ENCODE data around the gene SAMD13. TPM values are rescaled to one million over a fixed set of nuclear protein-coding genes. Genes with fewer than 3 reads are reported as not detected.
A peak's percentile ranks its signal among the peaks of the same experiment; 100 is the strongest.
"Not testable (repeated sequence)": the region's sequence is repeated elsewhere in the genome, so short reads cannot be mapped to it uniquely, and the experiment has no call there.

SAMD13 gene
- total RNA-seq, 1 experiment from 2014 or later: 0.61 TPM

- no peak overlapping the region for H4K5ac ChIP-seq (ENCODE audit: insufficient read length, low read depth, low read length)
- H2AFZ ChIP-seq (ENCODE audit: low read length): no peak overlapping the region
- no peak overlapping the region for H2AK5ac ChIP-seq (ENCODE audit: insufficient read length, low read length)
- no peaks in the 10 kb centered on the region for H3K4me1 ChIP-seq (ENCODE audit: insufficient read depth, low read length)
- no peak overlapping the region for H2BK12ac ChIP-seq (ENCODE audit: insufficient read length, low read depth, low read length)
- Mint-ChIP-seq H3K27me3 (ENCODE audit: low read depth) (peaks cover 11% of the 10 kb centered on the region; the same call in 1 of the 2 replicates), H3K27ac (no peak overlapping the region), H3K36me3 (ENCODE audit: insufficient read depth in 1 of 3, low read depth in 3 of 3) (peaks cover 21 to 36% (median 26%) of the 10 kb centered on the region in 3 experiments), H3K4me1 (peaks cover 13 to 17% of the 10 kb centered on the region in 2 experiments), H3K9me3 (peaks cover 34 to 35% of the 10 kb centered on the region in 2 experiments), H3K4me3 (no peak overlapping the region; a peak in 1 of 5 replicates)
- H2BK15ac ChIP-seq (ENCODE audit: low read depth, low read length): no peak overlapping the region
- H4K91ac ChIP-seq (ENCODE audit: insufficient read length, low read depth, low read length): no peak overlapping the region
- no peak for DNase-seq
- no peak overlapping the region for H3T11ph ChIP-seq (ENCODE audit: low read length)
- H3K4ac ChIP-seq (ENCODE audit: low read depth, low read length): no peak overlapping the region
- no peaks in the 10 kb centered on the region for H3K79me1 ChIP-seq (ENCODE audit: insufficient read depth, low read depth, low read length, poor library complexity, severe bottlenecking)
- no peak overlapping the region for H3K4me2 ChIP-seq (ENCODE audit: insufficient read depth, insufficient read length, low read length)
- no peak overlapping the region for H3K23ac ChIP-seq (ENCODE audit: insufficient read length, low read depth, low read length)
- no peaks in the 10 kb centered on the region for H3K79me2 ChIP-seq (ENCODE audit: insufficient read depth, low read length)
- no peak overlapping the region for H4K8ac ChIP-seq (replicated peaks; ENCODE audit: insufficient read length, low read depth, low read length)
- H3K18ac ChIP-seq (ENCODE audit: insufficient read length, low read depth, low read length): no peak overlapping the region
- TF ChIP-seq CTCF (conservative IDR thresholded peaks at IDR 0.05): no peak
- no peaks in the 10 kb centered on the region for H4K20me1 ChIP-seq (ENCODE audit: control insufficient read depth, insufficient read depth, insufficient read length)
- no CpG with 5 or more reads among the region's 1 CpG for WGBS (ENCODE audit: extremely low coverage, insufficient read length, low lambda C conversion rate)
- H3K27ac ChIP-seq (ENCODE audit: insufficient read length, low read depth, low read length): no peak overlapping the region
- no peak overlapping the region for H3K14ac ChIP-seq (ENCODE audit: insufficient read depth, low read length)
- H3K56ac ChIP-seq (ENCODE audit: insufficient read length, low read depth, low read length): no peak overlapping the region
- no peak overlapping the region for H3K9ac ChIP-seq (ENCODE audit: extremely low read depth, insufficient read length, low read length)
- no peaks in the 10 kb centered on the region for H3K23me2 ChIP-seq (ENCODE audit: insufficient read length, low read depth, low read length, poor library complexity, severe bottlenecking)
- H2BK20ac ChIP-seq (ENCODE audit: low read depth, low read length, poor library complexity, severe bottlenecking): no peak overlapping the region
- H3K9me3 ChIP-seq (ENCODE audit: control insufficient read depth, low read depth, low read length): no peaks in the 10 kb centered on the region
- H3K27me3 ChIP-seq (ENCODE audit: insufficient read depth, low read length): no peaks in the 10 kb centered on the region
- H2BK5ac ChIP-seq (ENCODE audit: insufficient read length, low read length): no peak overlapping the region
- H2BK120ac ChIP-seq (ENCODE audit: low read depth, low read length, poor library complexity, severe bottlenecking): no peak overlapping the region
Observed at GRCh38 chr1:84286071-84286470, 15.4 kb upstream of the SAMD13 start.

- not testable (repeated sequence) for H3K14ac ChIP-seq (ENCODE audit: insufficient read depth, low read length); H2BK120ac ChIP-seq (ENCODE audit: low read depth, low read length, poor library complexity, severe bottlenecking); H3K4me2 ChIP-seq (ENCODE audit: insufficient read depth, insufficient read length, low read length); H3K23me2 ChIP-seq (ENCODE audit: insufficient read length, low read depth, low read length, poor library complexity, severe bottlenecking); H3K9me3 ChIP-seq (ENCODE audit: control insufficient read depth, low read depth, low read length); H3K79me1 ChIP-seq (ENCODE audit: insufficient read depth, low read depth, low read length, poor library complexity, severe bottlenecking); H4K8ac ChIP-seq (replicated peaks; ENCODE audit: insufficient read length, low read depth, low read length); H2AFZ ChIP-seq (ENCODE audit: low read length); H3K27ac ChIP-seq (ENCODE audit: insufficient read length, low read depth, low read length); H4K5ac ChIP-seq (ENCODE audit: insufficient read length, low read depth, low read length); H3K4me1 ChIP-seq (ENCODE audit: insufficient read depth, low read length); H2BK12ac ChIP-seq (ENCODE audit: insufficient read length, low read depth, low read length); H3T11ph ChIP-seq (ENCODE audit: low read length); H3K56ac ChIP-seq (ENCODE audit: insufficient read length, low read depth, low read length); H3K27me3 ChIP-seq (ENCODE audit: insufficient read depth, low read length); H3K4ac ChIP-seq (ENCODE audit: low read depth, low read length); H3K9ac ChIP-seq (ENCODE audit: extremely low read depth, insufficient read length, low read length); H2BK20ac ChIP-seq (ENCODE audit: low read depth, low read length, poor library complexity, severe bottlenecking); H2BK15ac ChIP-seq (ENCODE audit: low read depth, low read length); H2BK5ac ChIP-seq (ENCODE audit: insufficient read length, low read length); H4K91ac ChIP-seq (ENCODE audit: insufficient read length, low read depth, low read length); H3K18ac ChIP-seq (ENCODE audit: insufficient read length, low read depth, low read length); DNase-seq; H3K4me3 Mint-ChIP-seq; H2AK5ac ChIP-seq (ENCODE audit: insufficient read length, low read length); H3K23ac ChIP-seq (ENCODE audit: insufficient read length, low read depth, low read length); H4K20me1 ChIP-seq (ENCODE audit: control insufficient read depth, insufficient read depth, insufficient read length); H3K79me2 ChIP-seq (ENCODE audit: insufficient read depth, low read length)
- peaks cover 22% of the 10 kb centered on the region for H3K27me3 Mint-ChIP-seq (ENCODE audit: low read depth)
- peaks cover 13 to 17% of the 10 kb centered on the region in 2 experiments for H3K4me1 Mint-ChIP-seq
- peaks cover 34 to 35% of the 10 kb centered on the region in 2 experiments for H3K9me3 Mint-ChIP-seq
- no CpG with 5 or more reads among the region's 3 CpGs for whole genome bisulfite sequencing (ENCODE audit: extremely low coverage, insufficient read length, low lambda C conversion rate)
- H3K27ac Mint-ChIP-seq: peak overlapping the region in 1 of 3 experiments; percentile 40; a peak in 2 of 7 replicates
- H3K36me3 Mint-ChIP-seq (ENCODE audit: insufficient read depth in 1 of 3, low read depth in 3 of 3): peaks cover 21 to 36% (median 26%) of the 10 kb centered on the region in 3 experiments
Observed at GRCh38 chr1:84287389-84287788, 14.1 kb upstream of the SAMD13 start.
